Measurements from ENCODE around the gene CRKL.

DNA sequence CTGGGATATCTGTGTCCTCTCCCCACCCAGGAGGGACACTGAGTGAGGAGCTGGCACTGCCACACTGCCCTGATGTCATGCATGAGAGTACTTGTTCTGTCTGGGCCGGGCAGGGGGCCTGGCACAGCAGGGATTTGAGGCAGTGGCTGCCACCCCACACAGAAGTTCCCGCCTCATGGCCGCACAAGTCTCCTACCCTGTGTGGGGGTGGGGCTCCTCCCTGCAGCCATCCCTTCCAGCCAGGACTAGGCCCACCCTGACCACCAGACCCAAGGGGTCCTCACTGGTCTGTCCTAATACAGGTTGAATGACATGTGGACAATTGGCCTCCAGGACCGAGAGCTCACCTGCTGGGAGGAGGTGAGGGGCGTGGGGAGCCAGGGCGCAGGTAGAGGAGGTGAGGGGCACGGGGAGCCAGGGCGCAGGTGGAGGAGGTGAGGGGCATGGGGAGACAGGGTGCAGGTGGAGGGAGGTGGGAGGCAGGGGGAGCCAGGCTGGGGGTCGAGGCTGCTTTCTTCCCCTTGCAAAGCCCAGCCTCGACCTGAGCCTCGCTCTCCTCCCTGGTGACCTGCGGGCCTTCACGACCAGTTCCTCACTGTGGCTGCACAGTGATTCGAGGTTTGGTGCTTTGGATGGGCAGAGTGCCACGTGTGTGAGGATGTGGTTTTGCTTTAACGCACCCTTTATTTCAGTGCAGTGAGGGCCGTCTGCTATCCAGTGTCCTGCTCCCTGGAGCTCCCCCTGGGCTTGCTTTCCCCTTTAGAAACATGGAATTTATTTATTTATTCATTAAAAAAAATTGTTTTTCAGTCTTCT, 72.3 kb downstream of the CRKL start:
- TF ChIP-seq, protein P1, sequence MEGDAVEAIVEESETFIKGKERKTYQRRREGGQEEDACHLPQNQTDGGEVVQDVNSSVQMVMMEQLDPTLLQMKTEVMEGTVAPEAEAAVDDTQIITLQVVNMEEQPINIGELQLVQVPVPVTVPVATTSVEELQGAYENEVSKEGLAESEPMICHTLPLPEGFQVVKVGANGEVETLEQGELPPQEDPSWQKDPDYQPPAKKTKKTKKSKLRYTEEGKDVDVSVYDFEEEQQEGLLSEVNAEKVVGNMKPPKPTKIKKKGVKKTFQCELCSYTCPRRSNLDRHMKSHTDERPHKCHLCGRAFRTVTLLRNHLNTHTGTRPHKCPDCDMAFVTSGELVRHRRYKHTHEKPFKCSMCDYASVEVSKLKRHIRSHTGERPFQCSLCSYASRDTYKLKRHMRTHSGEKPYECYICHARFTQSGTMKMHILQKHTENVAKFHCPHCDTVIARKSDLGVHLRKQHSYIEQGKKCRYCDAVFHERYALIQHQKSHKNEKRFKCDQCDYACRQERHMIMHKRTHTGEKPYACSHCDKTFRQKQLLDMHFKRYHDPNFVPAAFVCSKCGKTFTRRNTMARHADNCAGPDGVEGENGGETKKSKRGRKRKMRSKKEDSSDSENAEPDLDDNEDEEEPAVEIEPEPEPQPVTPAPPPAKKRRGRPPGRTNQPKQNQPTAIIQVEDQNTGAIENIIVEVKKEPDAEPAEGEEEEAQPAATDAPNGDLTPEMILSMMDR (IDR thresholded peaks at IDR 0.05) = no peak
- TF ChIP-seq POLR2A (IDR thresholded peaks at IDR 0.05) = no peak
